GM23338 (cell line): ENCODE data around the gene ANKRD36B.
"Not testable (repeated sequence)": the region's sequence is repeated elsewhere in the genome, so short reads cannot be mapped to it uniquely, and the experiment has no call there.

Experiments used
- CREB1 ChIP-seq: fragments of 250-450 bp; sonication (Bioruptor Pico); IDR thresholded peaks from 2 replicates; pipeline ENCODE4 v1.5.0; 2020; ENCODE audit warnings: low read depth, mild to moderate bottlenecking, moderate library complexity
- EZH2 ChIP-seq: fragments of 200-600 bp; sonication (generic); IDR thresholded peaks from one replicate; pipeline ENCODE4 v1.8.0; 2017; ENCODE audit warnings: antibody characterized with exemption, mild to moderate bottlenecking, low read depth; ENCODE audit not compliant: unreplicated experiment
- EZH2phosphoT487 ChIP-seq: fragments of 200-600 bp; sonication (generic); IDR thresholded peaks from one replicate; pipeline ENCODE4 v1.8.1; 2018; ENCODE audit warnings: antibody characterized with exemption; ENCODE audit not compliant: unreplicated experiment
- JUNB ChIP-seq: IDR thresholded peaks from one replicate; pipeline ENCODE4 v1.6.1; 2016; ENCODE audit warnings: antibody characterized with exemption; ENCODE audit not compliant: unreplicated experiment
- POLR2AphosphoS5 ChIP-seq: IDR thresholded peaks from 2 replicates; pipeline ENCODE4 v1.6.1; 2016; ENCODE audit warnings: antibody characterized with exemption, low read depth
- STAT1 ChIP-seq: IDR thresholded peaks from one replicate; pipeline ENCODE4 v1.6.1; 2016; ENCODE audit warnings: antibody characterized with exemption; ENCODE audit not compliant: unreplicated experiment
- ZNF114 ChIP-seq: fragments of 250-450 bp; sonication (Bioruptor Pico); IDR thresholded peaks from 2 replicates; pipeline ENCODE4 v1.5.0; 2020; ENCODE audit warnings: mild to moderate bottlenecking, moderate library complexity
- ZNF331 ChIP-seq: fragments of 250-450 bp; sonication (Bioruptor Pico); IDR thresholded peaks from 2 replicates; pipeline ENCODE4 v1.5.0; 2020; ENCODE audit warnings: low read depth, mild to moderate bottlenecking, moderate library complexity
- TF ChIP-seq, protein P1 (sequence below), 2 experiments: fragments of 200-600 bp in 1 of 2; sonication (generic) in 1 of 2; conservative IDR thresholded peaks; 2 replicates each; pipeline versions ENCODE4 v1.5.1 to v1.6.1; 2016 to 2017; ENCODE audit warnings: antibody characterized with exemption in 2 of 2, low read depth in 2 of 2, mild to moderate bottlenecking in 2 of 2, moderate library complexity in 1 of 2
- TF ChIP-seq, protein P2 (sequence below): IDR thresholded peaks from one replicate; pipeline ENCODE4 v1.6.1; 2018; ENCODE audit warnings: antibody characterized with exemption; ENCODE audit not compliant: unreplicated experiment

DNA sequence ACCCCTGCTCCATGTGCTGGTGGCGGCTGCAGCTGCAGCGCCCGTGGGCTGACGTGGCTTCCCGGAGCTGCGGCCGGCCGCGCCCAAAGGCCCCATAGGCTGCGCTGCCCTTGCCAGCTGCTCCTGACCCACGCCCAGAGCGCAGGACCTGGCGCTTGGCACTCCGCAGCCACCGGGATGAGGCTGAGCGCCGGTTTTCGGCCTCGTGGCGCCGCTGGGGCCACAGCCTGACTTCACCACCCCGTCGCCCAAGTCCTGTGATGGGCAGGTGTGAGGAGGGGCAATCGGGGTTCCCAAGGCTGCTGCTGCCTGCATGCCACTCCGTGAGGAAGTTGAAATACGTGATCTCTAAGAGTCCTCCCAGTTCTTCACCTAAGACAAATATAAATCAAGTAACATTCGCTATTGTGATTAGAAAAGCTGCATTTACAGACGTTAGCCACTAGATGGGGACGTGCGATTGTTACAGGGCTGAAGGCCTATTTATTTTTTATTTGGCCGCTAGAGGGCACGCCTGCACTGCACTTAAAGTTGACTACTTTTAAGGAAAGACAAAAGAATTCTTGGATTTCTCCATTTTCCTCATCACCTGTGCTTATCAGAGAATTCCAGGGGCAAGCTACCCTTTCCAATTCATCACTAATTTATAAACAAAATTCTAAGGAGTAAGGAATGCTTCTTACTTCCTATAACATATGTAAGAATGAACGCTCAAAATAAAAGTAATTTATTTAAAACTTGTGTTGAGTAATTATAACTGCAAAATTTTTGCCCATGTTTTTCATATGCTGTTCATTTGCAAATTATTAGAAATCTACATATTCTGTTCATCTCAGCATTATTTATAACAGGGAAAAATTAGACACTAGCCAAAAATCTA lies 1.1 kb upstream of the ANKRD36B start:
- TF ChIP-seq, protein P1, sequence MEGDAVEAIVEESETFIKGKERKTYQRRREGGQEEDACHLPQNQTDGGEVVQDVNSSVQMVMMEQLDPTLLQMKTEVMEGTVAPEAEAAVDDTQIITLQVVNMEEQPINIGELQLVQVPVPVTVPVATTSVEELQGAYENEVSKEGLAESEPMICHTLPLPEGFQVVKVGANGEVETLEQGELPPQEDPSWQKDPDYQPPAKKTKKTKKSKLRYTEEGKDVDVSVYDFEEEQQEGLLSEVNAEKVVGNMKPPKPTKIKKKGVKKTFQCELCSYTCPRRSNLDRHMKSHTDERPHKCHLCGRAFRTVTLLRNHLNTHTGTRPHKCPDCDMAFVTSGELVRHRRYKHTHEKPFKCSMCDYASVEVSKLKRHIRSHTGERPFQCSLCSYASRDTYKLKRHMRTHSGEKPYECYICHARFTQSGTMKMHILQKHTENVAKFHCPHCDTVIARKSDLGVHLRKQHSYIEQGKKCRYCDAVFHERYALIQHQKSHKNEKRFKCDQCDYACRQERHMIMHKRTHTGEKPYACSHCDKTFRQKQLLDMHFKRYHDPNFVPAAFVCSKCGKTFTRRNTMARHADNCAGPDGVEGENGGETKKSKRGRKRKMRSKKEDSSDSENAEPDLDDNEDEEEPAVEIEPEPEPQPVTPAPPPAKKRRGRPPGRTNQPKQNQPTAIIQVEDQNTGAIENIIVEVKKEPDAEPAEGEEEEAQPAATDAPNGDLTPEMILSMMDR (conservative IDR thresholded peaks at IDR 0.05; ENCODE audit: low read depth in 2 of 2): peak; percentile 96 to 100
- not testable (repeated sequence) for TF ChIP-seq POLR2AphosphoS5; STAT1; CREB1; EZH2; ZNF114 (CRISPR knock-in tag); ZNF331 (CRISPR knock-in tag); JUNB; EZH2phosphoT487
- TF ChIP-seq, protein P2, sequence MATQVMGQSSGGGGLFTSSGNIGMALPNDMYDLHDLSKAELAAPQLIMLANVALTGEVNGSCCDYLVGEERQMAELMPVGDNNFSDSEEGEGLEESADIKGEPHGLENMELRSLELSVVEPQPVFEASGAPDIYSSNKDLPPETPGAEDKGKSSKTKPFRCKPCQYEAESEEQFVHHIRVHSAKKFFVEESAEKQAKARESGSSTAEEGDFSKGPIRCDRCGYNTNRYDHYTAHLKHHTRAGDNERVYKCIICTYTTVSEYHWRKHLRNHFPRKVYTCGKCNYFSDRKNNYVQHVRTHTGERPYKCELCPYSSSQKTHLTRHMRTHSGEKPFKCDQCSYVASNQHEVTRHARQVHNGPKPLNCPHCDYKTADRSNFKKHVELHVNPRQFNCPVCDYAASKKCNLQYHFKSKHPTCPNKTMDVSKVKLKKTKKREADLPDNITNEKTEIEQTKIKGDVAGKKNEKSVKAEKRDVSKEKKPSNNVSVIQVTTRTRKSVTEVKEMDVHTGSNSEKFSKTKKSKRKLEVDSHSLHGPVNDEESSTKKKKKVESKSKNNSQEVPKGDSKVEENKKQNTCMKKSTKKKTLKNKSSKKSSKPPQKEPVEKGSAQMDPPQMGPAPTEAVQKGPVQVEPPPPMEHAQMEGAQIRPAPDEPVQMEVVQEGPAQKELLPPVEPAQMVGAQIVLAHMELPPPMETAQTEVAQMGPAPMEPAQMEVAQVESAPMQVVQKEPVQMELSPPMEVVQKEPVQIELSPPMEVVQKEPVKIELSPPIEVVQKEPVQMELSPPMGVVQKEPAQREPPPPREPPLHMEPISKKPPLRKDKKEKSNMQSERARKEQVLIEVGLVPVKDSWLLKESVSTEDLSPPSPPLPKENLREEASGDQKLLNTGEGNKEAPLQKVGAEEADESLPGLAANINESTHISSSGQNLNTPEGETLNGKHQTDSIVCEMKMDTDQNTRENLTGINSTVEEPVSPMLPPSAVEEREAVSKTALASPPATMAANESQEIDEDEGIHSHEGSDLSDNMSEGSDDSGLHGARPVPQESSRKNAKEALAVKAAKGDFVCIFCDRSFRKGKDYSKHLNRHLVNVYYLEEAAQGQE: not testable (repeated sequence)
